Uterus (tissue), 2 donors: ENCODE data around the gene NUP93.

Source experiments
- CTCF ChIP-seq, 4 experiments: fragments of 200-600 bp in 2 of 4; fragments of 450-650 bp in 2 of 4; sonication (generic) in 2 of 4; IDR thresholded peaks; one replicate each; pipeline ENCODE4 v1.5.1; 2016 to 2019; ENCODE audit warnings: antibody characterized with exemption in 4 of 4, mild to moderate bottlenecking in 2 of 4, moderate library complexity in 1 of 4
- POLR2A ChIP-seq, 2 donors: fragments of 450-650 bp; IDR thresholded peaks; one replicate each; pipeline ENCODE4 v1.6.1; 2016; ENCODE audit warnings: antibody characterized with exemption in 2 of 2, mild to moderate bottlenecking in 1 of 2, moderate library complexity in 1 of 2

- TF ChIP-seq CTCF (IDR thresholded peaks at IDR 0.05) (no peak), POLR2A (IDR thresholded peaks at IDR 0.05) (no peak)
These were observed 77.2 kb downstream of the NUP93 start for GRCh38 chr16:56807011-56807675.
